OCI-LY7 (cell line): ENCODE measurements around the gene C19orf81. TPM values are rescaled to one million over a fixed set of nuclear protein-coding genes. Genes with fewer than 3 reads are reported as not detected.

Source experiments
- BruUV-seq: library from RNA; stranded (reverse); fragments of 400-500 nt; replicated peaks from 2 replicates; lab custom pipeline; 2021; lab: Mats Ljungman, UMichigan
- CTCF ChIA-PET: fragments of 300-600 bp; sonication (Branson Sonifier 250); formaldehyde crosslinking; loops from one replicate; lab custom pipeline; 2022; ENCODE audit warnings: antibody characterized with exemption; ENCODE audit not compliant: unreplicated experiment; lab: Charles Lee
- POLR2A ChIA-PET: fragments of 300-600 bp; sonication (Branson Sonifier 250); formaldehyde crosslinking; loops from one replicate; lab custom pipeline; 2022; ENCODE audit warnings: antibody characterized with exemption; lab: Charles Lee
- DNase-seq: peaks from one replicate; pipeline ENCODE4 v3.0.0-alpha.2; 2015; ENCODE audit warnings: low spot score
- H2AFZ ChIP-seq: fragments of 200-600 bp; sonication (generic), shearing (Covaris generic); 2 replicates; pipeline ENCODE4 v1.6.1; 2014; ENCODE audit warnings: mild to moderate bottlenecking, antibody characterized with exemption, low read length, moderate library complexity
- H3K27ac ChIP-seq: fragments of 200-600 bp; sonication (generic); 2 replicates; pipeline ENCODE4 v1.5.1; 2014; ENCODE audit warnings: mixed run types, low read depth, mild to moderate bottlenecking, moderate library complexity, low read length, inconsistent platforms; ENCODE audit not compliant: poor library complexity, severe bottlenecking
- H3K36me3 ChIP-seq: fragments of 200-600 bp; sonication (generic); 2 replicates; pipeline ENCODE4 v1.6.1; 2014; ENCODE audit warnings: mild to moderate bottlenecking, antibody characterized with exemption, low read length, moderate library complexity, mixed read lengths; ENCODE audit not compliant: insufficient read depth
- H3K4me1 ChIP-seq: fragments of 200-600 bp; sonication (generic); 2 replicates; pipeline ENCODE4 v1.5.1; 2014; ENCODE audit warnings: mild to moderate bottlenecking, low read length; ENCODE audit not compliant: insufficient read depth, poor library complexity, severe bottlenecking
- H3K4me2 ChIP-seq: fragments of 200-600 bp; sonication (generic); 2 replicates; pipeline ENCODE4 v1.6.1; 2014; ENCODE audit warnings: mild to moderate bottlenecking, low read length
- H3K4me3 ChIP-seq: fragments of 200-600 bp; sonication (generic); 2 replicates; pipeline ENCODE4 v1.5.1; 2014; ENCODE audit warnings: mild to moderate bottlenecking, low read depth, low read length; ENCODE audit not compliant: poor library complexity, severe bottlenecking
- H3K79me2 ChIP-seq: fragments of 200-600 bp; sonication (generic); 2 replicates; pipeline ENCODE4 v1.6.1; 2016; ENCODE audit warnings: low read depth, mild to moderate bottlenecking, low read length, moderate library complexity, mixed read lengths; ENCODE audit not compliant: insufficient read depth
- H3K9me2 ChIP-seq: fragments of 200-600 bp; sonication (generic); 2 replicates; pipeline ENCODE4 v1.6.1; 2016; ENCODE audit warnings: mild to moderate bottlenecking, low read length, mixed read lengths; ENCODE audit not compliant: insufficient read depth
- H3K9me3 ChIP-seq: fragments of 200-600 bp; sonication (generic); 2 replicates; pipeline ENCODE4 v1.6.1; 2014; ENCODE audit warnings: mild to moderate bottlenecking, mixed run types, low read length, mixed read lengths
- H4K20me1 ChIP-seq: fragments of 200-600 bp; sonication (generic); 2 replicates; pipeline ENCODE4 v1.6.1; 2014; ENCODE audit warnings: mild to moderate bottlenecking, antibody characterized with exemption, low read length, moderate library complexity, mixed read lengths; ENCODE audit not compliant: insufficient read depth
- CTCF ChIP-seq: fragments of 200-600 bp; sonication (generic); conservative IDR thresholded peaks from 2 replicates; pipeline ENCODE4 v1.5.1; 2014; ENCODE audit warnings: mild to moderate bottlenecking, antibody characterized with exemption, low read length, moderate library complexity, mixed read lengths
- EZH2phosphoT487 ChIP-seq: fragments of 200-600 bp; sonication (generic); IDR thresholded peaks from 2 replicates; pipeline ENCODE4 v1.6.1; 2018; ENCODE audit warnings: low read depth, borderline replicate concordance, mild to moderate bottlenecking, mixed run types, antibody characterized with exemption, low read length, moderate library complexity, mixed read lengths
- intact Hi-C: fragments of 100-400 bp; cut with micrococcal nuclease; formaldehyde crosslinking; loops from one replicate; pipeline ENCODE4 v1.10.0; 2022; ENCODE audit not compliant: unreplicated experiment
- total RNA-seq, 2 experiments: library from RNA; depleted of rRNA in 1 of 2; stranded (reverse); fragments of >200 nt in 1 of 2; shearing (Covaris generic) in 1 of 2; gene quantifications; 2 replicates each; pipeline ENCODE4 v1.2.3, GENCODE V29; 2014 to 2022

The C19orf81 gene
- total RNA-seq, 2 experiments from 2014 or later = 11.4 to 20.0 TPM

DNA sequence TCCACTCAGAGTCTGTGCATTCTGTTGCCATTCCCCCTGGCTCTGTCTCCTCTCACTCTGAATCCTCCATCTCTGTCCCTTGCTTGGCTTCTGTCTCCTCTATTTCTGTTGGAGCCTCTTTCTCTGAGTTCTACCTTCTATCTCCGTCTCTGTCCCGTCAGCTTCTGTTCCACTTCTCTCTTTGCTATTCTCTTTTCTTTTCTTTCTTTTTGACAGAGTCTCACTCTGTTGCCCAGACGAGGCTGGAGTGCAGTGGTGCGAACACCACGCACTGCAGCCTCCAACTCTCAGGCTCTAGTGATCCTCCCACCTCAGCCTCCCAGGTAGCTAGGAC lies 47.2 kb upstream of the C19orf81 start:
- H4K20me1 ChIP-seq = no peaks in the 10 kb centered on the region
- no peak for TF ChIP-seq EZH2phosphoT487
- TF ChIP-seq CTCF = no peak
- no TSS peak for BruUV-seq
- H3K36me3 ChIP-seq = no peaks in the 10 kb centered on the region
- CTCF ChIA-PET = no interaction called here
- H3K4me1 ChIP-seq = no peaks in the 10 kb centered on the region
- no peak overlapping the region for H3K4me3 ChIP-seq
- POLR2A ChIA-PET = no interaction called here
- no peaks in the 10 kb centered on the region for H3K9me2 ChIP-seq
- H3K79me2 ChIP-seq = no peaks in the 10 kb centered on the region
- intact Hi-C loops = no loop called here
- no peak overlapping the region for H3K4me2 ChIP-seq
- DNase-seq = no peak
- no peak overlapping the region for H3K27ac ChIP-seq
- no peak overlapping the region for H2AFZ ChIP-seq
- H3K9me3 ChIP-seq = no peaks in the 10 kb centered on the region

- intact Hi-C loops = no loop called here
- Histone ChIP-seq H3K27ac (no peak overlapping the region), H3K79me2 (no peaks in the 10 kb centered on the region), H3K9me3 (no peaks in the 10 kb centered on the region), H3K9me2 (no peaks in the 10 kb centered on the region), H2AFZ (no peak overlapping the region), H3K4me1 (no peaks in the 10 kb centered on the region), H3K4me3 (no peak overlapping the region), H3K36me3 (no peaks in the 10 kb centered on the region), H4K20me1 (no peaks in the 10 kb centered on the region), H3K4me2 (no peak overlapping the region)
- CTCF ChIA-PET = no interaction called here
- TF ChIP-seq EZH2phosphoT487 (no peak), CTCF (no peak)
- POLR2A ChIA-PET = no interaction called here
- BruUV-seq = no TSS peak
- no peak for DNase-seq
Observed at GRCh38 chr19:50602496-50602895, 46.7 kb upstream of the C19orf81 start.

DNA sequence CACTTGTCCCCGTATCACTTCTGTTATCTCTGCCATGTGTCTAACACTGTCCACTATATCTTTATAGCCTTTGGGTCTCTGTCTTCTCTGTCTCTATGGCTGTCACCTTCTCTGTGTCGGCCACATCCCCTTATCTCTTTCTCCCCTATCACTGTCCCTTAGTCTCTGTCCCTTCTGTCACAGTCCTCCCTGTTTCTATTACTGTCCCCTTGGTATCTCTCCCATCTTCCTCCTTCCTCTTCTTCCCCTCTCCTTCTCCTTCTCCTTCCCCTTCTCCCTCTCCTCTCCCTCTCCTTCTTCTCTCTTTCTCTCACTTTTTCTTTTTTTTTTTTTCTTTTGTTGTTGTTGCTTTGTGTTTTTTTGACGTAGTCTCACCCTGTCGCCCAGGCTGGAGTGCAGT lies 46.3 kb upstream of the C19orf81 start:
- Histone ChIP-seq H3K9me3 (no peaks in the 10 kb centered on the region), H3K79me2 (no peaks in the 10 kb centered on the region), H3K27ac (no peak overlapping the region), H3K4me2 (no peak overlapping the region), H3K9me2 (no peaks in the 10 kb centered on the region), H3K4me1 (no peaks in the 10 kb centered on the region), H2AFZ (no peak overlapping the region), H3K36me3 (no peaks in the 10 kb centered on the region), H3K4me3 (no peak overlapping the region), H4K20me1 (no peaks in the 10 kb centered on the region)
- no TSS peak for BruUV-seq
- no peak for DNase-seq
- intact Hi-C loops = no loop called here
- TF ChIP-seq EZH2phosphoT487 (no peak), CTCF (no peak)
- ChIA-PET POLR2A (no interaction called here), CTCF (no interaction called here)
